ENCODE results near the gene ATP2B1.

ATP2B1 gene

DNA sequence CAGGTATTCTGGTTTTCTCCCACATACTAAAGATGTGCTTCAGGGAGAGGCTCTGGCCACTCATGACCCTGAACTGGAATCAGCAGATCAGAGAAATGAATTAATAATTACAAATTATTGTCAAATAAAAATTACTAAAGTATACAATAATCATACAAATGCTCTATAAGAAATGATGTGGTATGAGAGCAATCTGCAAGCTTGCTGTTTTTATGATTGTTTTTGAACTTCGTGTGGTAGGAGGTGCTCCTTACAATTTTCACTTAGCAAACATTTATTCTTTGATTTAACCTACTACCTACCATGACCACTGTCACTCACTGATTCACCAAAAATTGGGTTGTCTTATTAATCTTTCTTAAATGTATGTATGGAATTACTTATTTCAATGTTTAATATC lies 16.2 kb downstream of the ATP2B1 start:
- Histone ChIP-seq H3K9ac (ENCODE audit: low read depth, low read length) (no peak overlapping the region), H3K4me1 (ENCODE audit: insufficient read depth, low read length) (no peaks in the 10 kb centered on the region), H3K36me3 (ENCODE audit: insufficient read depth, low read length) (no peaks in the 10 kb centered on the region), H3K9me3 (ENCODE audit: control insufficient read depth, insufficient read depth, low read length) (no peaks in the 10 kb centered on the region)

DNA sequence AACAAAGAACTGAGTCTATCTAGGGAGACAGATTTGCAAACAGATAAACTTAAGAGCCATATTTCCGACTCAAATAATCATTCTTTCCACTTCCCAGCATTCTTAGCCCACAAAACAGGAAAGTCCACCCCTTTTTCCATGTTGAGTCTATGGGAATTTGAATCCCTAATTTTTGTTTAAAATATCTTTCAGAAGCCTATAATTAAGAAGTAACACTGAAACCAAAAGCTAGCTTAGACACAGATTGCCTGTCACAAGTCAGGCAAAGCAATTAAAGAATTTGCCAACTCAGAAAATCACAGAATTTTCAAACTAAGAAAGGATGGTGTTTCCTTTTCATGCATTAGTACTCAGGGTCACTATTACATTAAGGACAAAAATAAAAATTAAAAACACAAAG lies 17.0 kb downstream of the ATP2B1 start:
- no peak overlapping the region for H3K9ac ChIP-seq (ENCODE audit: low read depth, low read length)
- H3K36me3 ChIP-seq (ENCODE audit: insufficient read depth, low read length): no peaks in the 10 kb centered on the region
- H3K9me3 ChIP-seq (ENCODE audit: control insufficient read depth, insufficient read depth, low read length): no peaks in the 10 kb centered on the region
- H3K4me1 ChIP-seq (ENCODE audit: insufficient read depth, low read length): no peaks in the 10 kb centered on the region

DNA sequence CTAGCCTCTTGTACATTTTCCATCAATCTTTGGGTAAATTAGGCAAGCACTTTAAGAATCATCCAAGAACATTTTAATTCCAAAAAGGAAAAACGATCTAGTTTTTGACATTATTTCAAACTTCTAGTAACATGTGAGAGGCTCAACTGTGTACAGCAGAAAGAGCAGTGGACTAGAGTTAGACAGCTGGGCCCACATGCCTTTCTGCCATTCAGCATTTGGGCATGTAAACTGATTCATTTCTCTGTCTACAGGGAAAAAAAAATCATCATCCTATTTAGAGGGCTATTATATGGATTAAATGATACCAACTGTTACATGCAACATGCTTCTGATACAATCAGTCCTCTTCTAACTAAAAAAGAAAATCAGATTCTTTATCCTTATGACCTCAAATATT lies 17.7 kb downstream of the ATP2B1 start:
- Histone ChIP-seq H3K36me3 (ENCODE audit: insufficient read depth, low read length) (no peaks in the 10 kb centered on the region), H3K9ac (ENCODE audit: low read depth, low read length) (no peak overlapping the region), H3K9me3 (ENCODE audit: control insufficient read depth, insufficient read depth, low read length) (no peaks in the 10 kb centered on the region), H3K4me1 (ENCODE audit: insufficient read depth, low read length) (no peaks in the 10 kb centered on the region)

DNA sequence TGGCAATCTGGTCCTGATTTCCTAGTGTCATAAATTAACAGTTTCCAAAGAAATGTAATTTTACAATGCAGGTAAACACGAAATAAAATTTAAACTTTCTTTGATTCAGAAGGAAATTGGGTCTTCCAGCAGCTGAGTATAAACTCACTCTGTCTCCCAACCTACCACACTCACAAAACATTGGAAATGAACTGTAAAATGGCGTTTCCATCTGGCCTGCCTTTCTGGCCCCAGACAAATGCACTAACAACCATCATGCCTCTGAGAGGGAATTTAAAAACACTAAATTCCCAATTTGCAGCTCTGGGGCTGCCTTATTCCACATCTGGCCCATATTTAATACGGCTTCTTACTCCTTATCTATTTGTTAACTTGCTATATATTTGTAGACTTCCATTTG lies 19.3 kb downstream of the ATP2B1 start:
- no peaks in the 10 kb centered on the region for H3K9me3 ChIP-seq (ENCODE audit: control insufficient read depth, insufficient read depth, low read length)
- H3K36me3 ChIP-seq (ENCODE audit: insufficient read depth, low read length): no peaks in the 10 kb centered on the region
- H3K4me1 ChIP-seq (ENCODE audit: insufficient read depth, low read length): no peaks in the 10 kb centered on the region
- H3K9ac ChIP-seq (ENCODE audit: low read depth, low read length): no peak overlapping the region

DNA sequence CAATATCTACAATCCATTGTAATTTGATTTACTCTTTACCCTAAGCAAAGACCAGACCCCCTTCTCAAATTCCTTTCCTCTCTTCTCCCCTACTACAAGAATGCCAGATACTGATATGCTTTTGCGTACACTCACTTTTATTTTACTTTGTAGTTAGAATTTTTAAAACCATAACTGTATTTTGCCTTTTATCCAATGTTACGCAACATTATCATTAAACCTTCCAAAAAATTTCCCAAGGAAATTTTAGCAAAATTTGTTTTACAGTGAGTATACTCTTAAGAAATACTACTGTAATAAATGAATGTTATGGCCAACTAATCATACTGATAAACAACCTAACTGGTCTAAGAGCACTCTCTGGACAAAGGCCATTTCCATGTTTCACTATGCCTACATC lies 22.3 kb downstream of the ATP2B1 start:
- no peaks in the 10 kb centered on the region for H3K36me3 ChIP-seq (ENCODE audit: insufficient read depth, low read length)
- no peaks in the 10 kb centered on the region for H3K4me1 ChIP-seq (ENCODE audit: insufficient read depth, low read length)
- no peaks in the 10 kb centered on the region for H3K9me3 ChIP-seq (ENCODE audit: control insufficient read depth, insufficient read depth, low read length)
- H3K9ac ChIP-seq (ENCODE audit: low read depth, low read length): no peak overlapping the region

DNA sequence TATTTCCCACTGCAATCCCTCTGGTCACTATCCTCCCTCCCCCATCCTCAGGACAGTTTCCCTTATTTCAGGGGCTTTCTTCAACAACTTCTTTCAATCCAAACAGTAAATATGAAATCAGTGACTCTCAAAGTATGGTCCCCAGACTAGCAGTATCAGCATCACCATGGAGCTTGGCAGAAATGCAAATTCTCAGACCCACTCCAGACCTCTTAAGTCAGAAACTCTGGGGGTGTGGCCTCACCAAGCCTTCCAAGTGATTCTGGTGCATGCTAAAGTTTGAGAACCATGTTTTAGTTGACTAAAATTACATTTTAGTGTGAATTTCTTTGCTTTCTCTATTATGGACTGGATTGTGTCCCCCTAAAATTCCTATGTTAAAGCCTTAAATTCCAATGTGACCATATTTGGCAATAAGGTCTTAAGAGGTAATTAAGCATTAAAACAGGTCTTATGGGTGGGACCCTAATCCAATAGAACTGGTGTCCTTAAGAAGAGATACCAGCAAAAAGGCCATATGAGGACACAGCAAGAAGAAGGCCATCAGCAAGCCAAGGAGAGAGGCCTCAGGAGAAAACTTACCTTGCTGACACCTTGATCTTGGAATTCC lies 23.2 kb downstream of the ATP2B1 start:
- H3K9me3 ChIP-seq (ENCODE audit: control insufficient read depth, insufficient read depth, low read length): no peaks in the 10 kb centered on the region
- no peaks in the 10 kb centered on the region for H3K4me1 ChIP-seq (ENCODE audit: insufficient read depth, low read length)
- no peak overlapping the region for H3K9ac ChIP-seq (ENCODE audit: low read depth, low read length)
- H3K36me3 ChIP-seq (ENCODE audit: insufficient read depth, low read length): no peaks in the 10 kb centered on the region

DNA sequence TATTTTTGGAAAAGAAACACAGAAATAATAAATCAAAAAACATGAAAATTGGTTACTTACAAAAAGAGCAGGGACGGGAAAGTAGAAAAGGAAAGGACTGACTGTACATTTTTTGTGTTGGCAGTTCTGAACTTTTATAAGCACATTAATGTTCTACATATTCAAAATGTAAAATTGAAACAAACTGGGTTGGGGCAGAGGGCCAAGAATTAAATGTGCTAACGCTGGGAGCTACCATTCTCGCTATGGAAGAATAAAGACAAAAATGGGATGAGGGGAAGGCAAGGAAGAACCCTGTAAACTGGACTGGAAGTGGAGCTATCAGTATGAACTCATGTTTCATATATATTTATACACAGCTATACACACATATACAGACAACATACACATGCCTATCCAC lies 24.5 kb downstream of the ATP2B1 start:
- H3K4me1 ChIP-seq (ENCODE audit: insufficient read depth, low read length): no peaks in the 10 kb centered on the region
- no peaks in the 10 kb centered on the region for H3K36me3 ChIP-seq (ENCODE audit: insufficient read depth, low read length)
- no peak overlapping the region for H3K9ac ChIP-seq (ENCODE audit: low read depth, low read length)
- H3K9me3 ChIP-seq (ENCODE audit: control insufficient read depth, insufficient read depth, low read length): peaks cover 3% of the 10 kb centered on the region; the same call in 1 of the 2 replicates

DNA sequence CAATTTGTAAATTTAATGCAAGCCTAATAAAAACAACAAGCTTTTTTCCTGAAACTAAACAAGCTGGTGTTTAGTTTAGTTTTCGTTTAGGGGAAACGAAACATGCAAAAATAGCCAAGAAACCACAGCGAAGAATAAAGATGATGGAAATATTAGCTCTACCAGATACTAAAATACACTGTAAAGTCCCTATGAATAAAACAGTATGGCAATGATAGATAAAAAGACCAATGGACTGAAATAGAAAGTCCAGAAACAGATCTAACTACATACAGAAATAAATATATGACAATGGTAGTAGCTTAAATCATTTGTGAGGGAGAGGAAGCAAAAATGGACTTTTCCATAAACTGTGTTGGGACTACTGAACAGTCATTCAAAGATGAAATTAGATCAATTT lies 26.4 kb downstream of the ATP2B1 start:
- Histone ChIP-seq H3K36me3 (ENCODE audit: insufficient read depth, low read length) (no peaks in the 10 kb centered on the region), H3K4me1 (ENCODE audit: insufficient read depth, low read length) (no peaks in the 10 kb centered on the region), H3K9ac (ENCODE audit: low read depth, low read length) (no peak overlapping the region), H3K9me3 (ENCODE audit: control insufficient read depth, insufficient read depth, low read length) (peaks cover 3% of the 10 kb centered on the region; the same call in 1 of the 2 replicates)

DNA sequence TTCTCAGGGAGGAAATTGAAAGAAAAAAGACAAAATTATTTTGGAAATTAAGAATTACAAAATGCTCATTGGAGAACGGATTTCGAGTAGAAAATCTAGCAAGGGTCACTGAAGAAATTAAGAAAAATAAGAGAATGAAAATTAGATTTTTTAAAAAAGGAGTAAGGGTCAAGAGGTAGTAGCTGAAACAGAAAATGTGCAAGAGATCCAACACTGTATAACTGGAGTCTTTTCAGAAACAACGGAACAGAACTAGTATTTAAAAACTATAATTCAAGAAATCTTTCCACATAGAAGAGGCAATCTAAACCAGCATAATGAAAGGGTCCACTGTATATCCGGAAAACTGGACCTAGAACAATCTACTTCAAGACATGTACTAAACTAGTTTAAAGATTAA lies 28.2 kb downstream of the ATP2B1 start:
- Histone ChIP-seq H3K36me3 (ENCODE audit: insufficient read depth, low read length) (no peaks in the 10 kb centered on the region), H3K4me1 (ENCODE audit: insufficient read depth, low read length) (no peaks in the 10 kb centered on the region), H3K9me3 (ENCODE audit: control insufficient read depth, insufficient read depth, low read length) (peaks cover 3% of the 10 kb centered on the region; the same call in 1 of the 2 replicates), H3K9ac (ENCODE audit: low read depth, low read length) (no peak overlapping the region)

DNA sequence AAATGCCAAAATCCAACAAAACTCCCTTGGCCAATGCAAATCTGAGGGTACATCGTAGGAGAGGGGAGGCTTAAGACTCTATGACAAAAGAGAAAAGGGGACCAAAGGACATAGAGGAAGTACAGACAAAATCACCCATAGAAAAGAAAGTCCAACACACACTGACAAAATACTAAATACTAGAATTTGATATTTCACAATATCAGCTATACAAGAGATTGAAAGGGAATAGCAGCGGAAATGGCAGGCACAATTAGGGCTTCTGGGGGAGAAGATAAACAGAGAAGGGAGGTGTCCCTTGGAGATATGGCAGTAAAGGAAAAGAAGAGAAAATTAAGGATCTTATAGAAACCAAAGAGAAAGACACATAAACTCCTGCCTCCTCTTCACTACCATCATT lies 29.0 kb downstream of the ATP2B1 start:
- peaks cover 3% of the 10 kb centered on the region; the same call in 1 of the 2 replicates for H3K9me3 ChIP-seq (ENCODE audit: control insufficient read depth, insufficient read depth, low read length)
- no peak overlapping the region for H3K9ac ChIP-seq (ENCODE audit: low read depth, low read length)
- H3K4me1 ChIP-seq (ENCODE audit: insufficient read depth, low read length): no peaks in the 10 kb centered on the region
- H3K36me3 ChIP-seq (ENCODE audit: insufficient read depth, low read length): no peaks in the 10 kb centered on the region

DNA sequence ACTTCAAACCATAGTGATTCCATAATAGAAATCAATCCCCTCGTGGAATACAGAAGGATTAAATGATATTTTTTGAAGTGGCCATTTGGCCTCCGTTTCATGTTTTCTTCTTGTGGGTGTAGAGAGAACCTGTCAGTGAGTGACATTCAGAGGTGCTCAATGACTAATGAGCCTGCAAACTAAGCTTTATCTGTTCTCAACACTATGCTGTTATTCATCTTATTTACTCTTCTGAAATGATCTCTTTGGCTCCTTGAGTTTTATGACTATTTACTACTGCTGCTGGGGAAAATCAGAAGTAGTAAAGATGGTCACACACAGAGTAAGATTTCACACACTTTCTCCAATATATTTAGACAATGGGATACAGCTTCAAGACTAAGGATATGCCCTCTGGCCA lies 30.4 kb downstream of the ATP2B1 start:
- no peaks in the 10 kb centered on the region for H3K36me3 ChIP-seq (ENCODE audit: insufficient read depth, low read length)
- H3K9me3 ChIP-seq (ENCODE audit: control insufficient read depth, insufficient read depth, low read length): peaks cover 3% of the 10 kb centered on the region; the same call in 1 of the 2 replicates
- H3K4me1 ChIP-seq (ENCODE audit: insufficient read depth, low read length): no peaks in the 10 kb centered on the region
- no peak overlapping the region for H3K9ac ChIP-seq (ENCODE audit: low read depth, low read length)

DNA sequence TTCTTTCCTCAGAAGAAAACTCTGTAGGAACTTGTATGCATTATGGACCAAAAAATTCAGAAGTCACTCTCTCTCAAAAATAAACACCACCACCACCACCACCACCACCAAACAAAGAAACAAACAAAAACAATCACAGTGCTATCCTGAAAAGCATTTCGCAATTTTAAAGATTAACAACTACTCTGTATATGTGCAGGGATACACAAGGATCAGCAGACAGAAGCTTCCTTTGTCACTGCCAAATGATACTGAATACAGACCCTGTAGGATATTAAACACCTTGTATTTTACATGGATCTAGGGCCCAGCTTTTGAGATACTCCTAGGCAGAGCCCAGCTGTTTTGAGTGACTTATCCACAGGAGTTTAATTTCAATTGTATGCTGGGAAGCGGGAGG lies 31.7 kb downstream of the ATP2B1 start:
- no peak overlapping the region for H3K9ac ChIP-seq (ENCODE audit: low read depth, low read length)
- H3K9me3 ChIP-seq (ENCODE audit: control insufficient read depth, insufficient read depth, low read length): peaks cover 3% of the 10 kb centered on the region; the same call in 1 of the 2 replicates
- no peaks in the 10 kb centered on the region for H3K4me1 ChIP-seq (ENCODE audit: insufficient read depth, low read length)
- no peaks in the 10 kb centered on the region for H3K36me3 ChIP-seq (ENCODE audit: insufficient read depth, low read length)

DNA sequence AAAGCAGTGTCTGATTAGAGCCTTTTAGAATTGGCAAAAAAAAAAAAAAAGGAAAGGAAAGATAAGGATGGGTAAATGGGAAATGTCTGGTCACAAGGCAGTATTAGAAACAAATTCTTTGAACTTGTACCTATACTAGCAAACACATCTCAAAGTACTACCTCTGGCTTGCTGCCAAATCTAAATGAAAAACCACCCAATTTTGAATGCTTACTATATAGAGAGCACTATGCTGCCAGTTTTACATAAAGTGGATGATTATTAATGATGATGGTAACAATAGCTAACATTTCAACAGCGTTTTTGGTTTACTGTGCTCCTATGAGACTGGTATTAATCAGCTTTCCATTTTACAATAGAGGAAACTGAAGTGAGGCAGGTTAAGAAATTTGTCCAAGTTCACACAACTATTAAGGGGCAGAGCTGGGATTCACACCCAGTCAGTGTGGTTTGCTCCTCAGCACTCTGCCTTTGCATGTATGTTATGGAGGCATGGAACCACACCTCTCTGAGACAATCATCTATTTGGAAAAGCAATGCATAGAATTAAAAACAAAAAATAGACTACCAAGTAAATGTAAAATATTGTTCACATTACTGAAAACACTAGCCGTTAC lies 34.2 kb downstream of the ATP2B1 start:
- H3K36me3 ChIP-seq (ENCODE audit: insufficient read depth, low read length): no peaks in the 10 kb centered on the region
- no peaks in the 10 kb centered on the region for H3K9me3 ChIP-seq (ENCODE audit: control insufficient read depth, insufficient read depth, low read length)
- peaks cover 8% of the 10 kb centered on the region; the same call in 1 of the 2 replicates for H3K4me1 ChIP-seq (ENCODE audit: insufficient read depth, low read length)
- H3K9ac ChIP-seq (ENCODE audit: low read depth, low read length): no peak overlapping the region

DNA sequence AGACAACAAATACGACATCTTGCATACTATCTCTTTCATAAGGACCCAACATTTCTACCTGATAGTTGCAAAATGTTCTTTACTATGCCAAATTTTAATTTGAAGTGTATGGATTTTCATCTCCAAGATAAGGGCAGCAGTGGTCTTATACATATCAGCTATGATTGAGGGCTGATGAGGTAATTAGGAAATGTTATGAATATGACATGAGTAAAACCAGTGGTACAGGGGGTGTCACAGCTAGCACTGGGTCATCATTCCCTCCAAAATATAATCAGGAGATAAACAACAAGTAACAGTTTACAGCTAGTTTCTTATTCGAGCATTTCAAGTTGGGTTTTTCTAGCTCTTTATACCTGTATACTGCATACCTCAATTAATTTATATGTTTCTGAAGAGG lies 35.0 kb downstream of the ATP2B1 start:
- no peaks in the 10 kb centered on the region for H3K9me3 ChIP-seq (ENCODE audit: control insufficient read depth, insufficient read depth, low read length)
- H3K9ac ChIP-seq (ENCODE audit: low read depth, low read length): no peak overlapping the region
- no peaks in the 10 kb centered on the region for H3K36me3 ChIP-seq (ENCODE audit: insufficient read depth, low read length)
- H3K4me1 ChIP-seq (ENCODE audit: insufficient read depth, low read length): peaks cover 8% of the 10 kb centered on the region; the same call in 1 of the 2 replicates

DNA sequence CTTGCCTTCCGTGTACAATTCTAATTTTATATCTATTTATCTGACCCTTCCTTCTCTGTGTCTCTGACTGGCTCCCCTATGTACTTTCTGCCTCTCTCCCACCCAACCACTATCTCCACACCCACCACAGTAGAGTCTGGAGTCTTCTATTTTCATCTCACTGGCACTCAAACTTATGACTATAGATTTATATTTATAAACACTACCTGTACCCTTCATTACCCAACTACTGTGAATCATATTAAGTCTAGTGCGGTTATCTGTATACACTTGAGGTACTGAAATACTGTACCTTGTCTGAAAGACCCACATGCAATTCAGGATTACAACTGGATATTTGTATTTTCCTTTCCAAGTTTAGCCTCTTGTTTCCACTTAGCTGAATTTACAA lies 36.1 kb downstream of the ATP2B1 start:
- Histone ChIP-seq H3K4me1 (ENCODE audit: insufficient read depth, low read length) (peaks cover 8% of the 10 kb centered on the region; the same call in 1 of the 2 replicates), H3K9me3 (ENCODE audit: control insufficient read depth, insufficient read depth, low read length) (no peaks in the 10 kb centered on the region), H3K36me3 (ENCODE audit: insufficient read depth, low read length) (no peaks in the 10 kb centered on the region), H3K9ac (ENCODE audit: low read depth, low read length) (no peak overlapping the region)

Data from ES-I3 (cell line).